B cell (primary cell): ENCODE results near the gene RBM38. TPM values are rescaled to one million over a fixed set of nuclear protein-coding genes. Genes with fewer than 3 reads are reported as not detected.

Source experiments
- ATAC-seq: fragments of 200-7000 bp; cut with Tn5 transposase; one replicate; pipeline ENCODE4 v1.10.0; 2021; ENCODE audit warnings: low read depth, mild to moderate bottlenecking, moderate number of reproducible peaks, moderate library complexity
- CTCF ChIA-PET: fragments of 350-600 bp; sonication (Branson Sonifier 250); formaldehyde crosslinking; loops from one replicate; lab custom pipeline; 2021; ENCODE audit warnings: antibody characterized with exemption, inconsistent platforms; lab: Charles Lee
- POLR2A ChIA-PET: fragments of 350-600 bp; sonication (Branson Sonifier 250); formaldehyde crosslinking; loops from one replicate; lab custom pipeline; 2021; ENCODE audit warnings: antibody characterized with exemption; lab: Charles Lee
- DNase-seq: peaks from one replicate; pipeline ENCODE4 v3.0.0; 2013
- H2AFZ ChIP-seq: 2 replicates; pipeline ENCODE4 v1.6.1; 2012; ENCODE audit warnings: mild to moderate bottlenecking, low read depth, low read length; ENCODE audit not compliant: insufficient read depth, poor library complexity, severe bottlenecking
- H3K27ac ChIP-seq, 2 donors: 1 replicate in 1 of 2; 2 replicates in 1 of 2; pipeline ENCODE4 v1.5.1; 2012 to 2013; ENCODE audit warnings: low read length in 2 of 2, mild to moderate bottlenecking in 2 of 2, moderate library complexity in 1 of 2
- H3K27me3 ChIP-seq, 4 experiments: fragments of 200-600 bp in 1 of 4; sonication (generic) in 1 of 4; replicated peaks in 1 of 4; 1 replicate in 2 of 4; 2 replicates in 2 of 4; pipeline versions ENCODE4 v1.6.1 to v1.7.0; 2013 to 2016; ENCODE audit warnings: low read length in 3 of 4, mild to moderate bottlenecking in 2 of 4, mixed read lengths in 1 of 4, moderate library complexity in 1 of 4; ENCODE audit not compliant: insufficient read depth in 4 of 4, control insufficient read depth in 3 of 4; ENCODE audit errors: control extremely low read depth in 1 of 4
- H3K36me3 ChIP-seq, 2 experiments: replicated peaks in 1 of 2; 1 replicate in 1 of 2; 2 replicates in 1 of 2; pipeline versions ENCODE4 v1.6.1 to v1.7.1; 2013; ENCODE audit warnings: low read length in 1 of 2; ENCODE audit not compliant: insufficient read depth in 2 of 2, control insufficient read depth in 1 of 2; ENCODE audit errors: control extremely low read depth in 1 of 2, extremely low read depth in 1 of 2
- H3K4me1 ChIP-seq, 2 donors: fragments of 200-600 bp in 1 of 2; sonication (generic) in 1 of 2; 1 replicate in 1 of 2; 2 replicates in 1 of 2; pipeline versions ENCODE4 v1.5.1 to v1.6.1; 2013 to 2017; ENCODE audit warnings: low read length in 2 of 2; ENCODE audit not compliant: control insufficient read depth in 2 of 2, insufficient read depth in 2 of 2
- H3K4me2 ChIP-seq: replicated peaks from 2 replicates; pipeline ENCODE3; 2012; ENCODE audit warnings: mild to moderate bottlenecking, low read depth, low read length; ENCODE audit not compliant: poor library complexity, severe bottlenecking
- H3K4me3 ChIP-seq, 5 experiments: fragments of 200-600 bp in 1 of 5; sonication (generic) in 1 of 5; 1 replicate in 3 of 5; 2 replicates in 2 of 5; pipeline versions ENCODE4 v1.5.1 to v1.7.0; 2011 to 2016; ENCODE audit warnings: low read length in 4 of 5, mild to moderate bottlenecking in 4 of 5, low read depth in 2 of 5, control low read depth in 1 of 5, moderate library complexity in 1 of 5; ENCODE audit not compliant: insufficient read depth in 1 of 5; ENCODE audit errors: control extremely low read depth in 1 of 5, extremely low read depth in 1 of 5
- H3K79me2 ChIP-seq: fragments of 200-600 bp; sonication (generic); one replicate; pipeline ENCODE4 v1.6.0; 2016; ENCODE audit warnings: low read length; ENCODE audit not compliant: control insufficient read depth, insufficient read depth
- H3K9ac ChIP-seq: fragments of 200-600 bp; sonication (generic); 2 replicates; pipeline ENCODE4 v1.6.1; 2017; ENCODE audit warnings: mild to moderate bottlenecking, low read length, moderate library complexity
- H3K9me3 ChIP-seq, 3 donors: one replicate each; pipeline versions ENCODE4 v1.6.1 to v1.7.1; 2013; ENCODE audit warnings: low read length in 2 of 3; ENCODE audit not compliant: control insufficient read depth in 2 of 3, insufficient read depth in 1 of 3; ENCODE audit errors: control extremely low read depth in 1 of 3
- H4K20me1 ChIP-seq: 2 replicates; pipeline ENCODE4 v1.6.0; 2012; ENCODE audit warnings: mild to moderate bottlenecking, low read length; ENCODE audit not compliant: insufficient read depth, control insufficient read depth, poor library complexity, severe bottlenecking
- H3K27ac Mint-ChIP-seq: one replicate; pipeline ENCODE4 v1.8.0; 2021; ENCODE audit warnings: mixed read lengths
- H3K27me3 Mint-ChIP-seq: one replicate; pipeline ENCODE4 v1.8.0; 2021; ENCODE audit warnings: mixed read lengths
- H3K4me1 Mint-ChIP-seq: one replicate; pipeline ENCODE4 v1.8.0; 2021; ENCODE audit warnings: mixed read lengths
- H3K4me3 Mint-ChIP-seq: one replicate; pipeline ENCODE4 v1.8.0; 2021; ENCODE audit warnings: mixed read lengths
- H3K9me3 Mint-ChIP-seq: one replicate; pipeline ENCODE4 v1.8.0; 2022; ENCODE audit warnings: mixed read lengths; ENCODE audit not compliant: insufficient read depth
- CTCF ChIP-seq: fragments of 200-600 bp; IDR thresholded peaks from one replicate; pipeline ENCODE4 v1.8.0; 2022; ENCODE audit warnings: antibody characterized with exemption, mild to moderate bottlenecking
- EZH2 ChIP-seq: IDR thresholded peaks from 2 replicates; pipeline ENCODE4 v1.6.1; 2012; ENCODE audit warnings: borderline replicate concordance, low read depth, mild to moderate bottlenecking, moderate library complexity, low read length; ENCODE audit not compliant: insufficient read depth, poor library complexity, severe bottlenecking
- WGBS: methylation state at CpG from one replicate; pipeline ENCODE4 v1.1.5; 2013; ENCODE audit warnings: missing lambda C conversion rate; ENCODE audit not compliant: insufficient coverage; 5-methylcytosine and 5-hydroxymethylcytosine counted together
- intact Hi-C: fragments of 100-400 bp; cut with micrococcal nuclease; formaldehyde crosslinking; loops from one replicate; pipeline ENCODE4 v1.10.0; 2022
- polyA plus RNA-seq: library from polyadenylated mRNA; depleted of rRNA; stranded (reverse); fragments of >200 nt; gene quantifications from 2 replicates; pipeline ENCODE4 v1.2.3, GENCODE V29; 2012
- total RNA-seq, 2 donors: library from RNA; stranded (reverse); fragments of 120-200 nt in 1 of 2; gene quantifications; 1 replicate in 1 of 2; 2 replicates in 1 of 2; pipeline versions ENCODE4 v1.2.3 to v1.2.4, GENCODE V29; 2013 to 2022

The RBM38 gene
- total and polyA plus RNA-seq, 2 donors (not counting 1 experiment from before 2014, with no cell fraction given): 198 to 225 TPM

DNA sequence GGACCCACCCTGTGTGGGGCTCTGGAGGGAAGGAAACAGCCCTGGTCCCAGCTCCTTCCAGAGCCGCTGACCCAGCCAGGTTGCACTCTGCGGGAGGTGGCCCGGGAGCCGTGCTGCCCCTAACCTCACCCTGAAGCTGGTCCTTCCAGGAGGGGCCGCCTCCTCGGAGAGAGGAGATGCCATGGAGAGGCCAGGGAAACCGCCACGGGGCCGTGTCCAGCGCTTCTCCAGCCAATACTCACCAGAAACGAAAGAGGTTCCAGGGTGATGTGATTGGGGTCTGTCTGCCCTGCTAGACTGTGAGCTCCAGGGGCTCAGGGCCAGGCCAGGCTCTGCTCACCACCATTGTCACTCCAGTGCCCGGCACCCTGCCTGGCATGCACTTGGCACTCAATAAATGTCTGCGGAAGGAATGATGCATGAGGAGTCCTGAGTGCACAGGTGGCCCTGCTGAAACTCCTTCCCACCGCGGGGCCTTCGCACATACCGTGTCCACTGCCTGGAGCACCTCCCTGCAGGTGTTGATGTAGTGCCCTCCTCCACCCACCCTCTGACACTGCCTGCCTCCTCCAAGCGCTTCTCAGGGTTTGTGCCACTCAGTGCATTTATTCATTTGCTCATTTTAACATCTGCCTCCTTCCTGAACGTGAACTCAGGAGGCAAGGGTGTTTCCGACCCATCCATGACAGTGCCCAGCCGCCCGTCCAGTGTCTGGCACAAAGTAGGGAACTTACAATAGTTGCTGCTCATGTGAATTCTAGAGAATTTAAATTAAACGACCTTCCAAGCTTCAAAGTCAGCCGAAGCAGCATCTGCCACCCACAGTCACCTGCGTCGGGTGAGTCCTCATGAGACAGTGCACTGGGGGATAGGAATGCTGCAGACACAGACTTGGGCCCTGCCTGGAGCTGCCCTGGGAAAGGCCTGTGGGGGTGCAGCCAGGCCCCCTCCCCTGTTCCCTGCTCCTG, 30.3 kb downstream of the RBM38 start:
- Histone ChIP-seq H3K4me3 (no peak overlapping the region), H2AFZ (no peak overlapping the region), H3K4me1 (peaks cover 32 to 35% of the 10 kb centered on the region in 2 donors), H3K9ac (no peak overlapping the region), H3K27me3 (no peaks in the 10 kb centered on the region), H3K36me3 (no peaks in the 10 kb centered on the region), H3K4me2 (no peak overlapping the region), H3K27ac (no peak overlapping the region), H3K9me3 (peaks cover 0 to 11% (median 0%) of the 10 kb centered on the region in 3 donors), H3K79me2 (no peaks in the 10 kb centered on the region), H4K20me1 (no peaks in the 10 kb centered on the region)
- no peaks in the 10 kb centered on the region for H3K9me3 Mint-ChIP-seq
- no peaks in the 10 kb centered on the region for H3K27me3 Mint-ChIP-seq
- TF ChIP-seq EZH2 (no peak), CTCF (no peak)
- H3K27ac Mint-ChIP-seq: no peak overlapping the region
- intact Hi-C loops: no loop called here
- peaks cover 31% of the 10 kb centered on the region for H3K4me1 Mint-ChIP-seq
- ChIA-PET POLR2A (interaction anchor here (1.3 kb wide), 1 partner anchor 8 kb away, joined by 5 read pairs; no protein-coding TSS in a partner anchor), CTCF (interaction anchor here (1.5 kb wide), 1 partner anchor 14 kb away, joined by 3 read pairs; no protein-coding TSS in a partner anchor)
- 95% methylated on average over 21 of the region's 26 CpGs for WGBS
- ATAC-seq: no peak
- no peak overlapping the region for H3K4me3 Mint-ChIP-seq
- no peak for DNase-seq

DNA sequence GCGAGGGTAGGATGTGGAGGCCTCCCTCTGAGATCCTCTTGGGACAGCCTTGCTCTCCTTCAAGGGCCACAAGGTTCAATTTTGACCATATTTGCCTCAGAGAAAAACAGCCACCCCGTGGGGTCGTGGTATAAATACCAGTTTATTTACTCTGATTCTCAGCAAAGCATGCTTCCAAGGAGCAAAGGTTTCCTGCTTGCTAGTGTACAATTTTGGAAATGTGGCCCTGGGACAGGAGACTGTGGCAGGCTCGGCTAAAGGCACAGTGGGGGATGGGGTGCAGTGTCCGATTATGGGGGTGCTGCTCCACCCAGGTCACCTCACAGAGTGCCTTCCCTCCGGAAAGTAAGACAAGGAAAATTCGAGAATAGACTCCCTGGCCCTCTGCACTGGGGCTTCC, 31.1 kb downstream of the RBM38 start:
- DNase-seq: no peak
- Histone ChIP-seq H3K4me1 (peaks cover 36 to 40% of the 10 kb centered on the region in 2 donors), H3K79me2 (no peaks in the 10 kb centered on the region), H3K4me3 (no peak overlapping the region), H3K27me3 (no peaks in the 10 kb centered on the region), H3K36me3 (no peaks in the 10 kb centered on the region), H3K9me3 (peaks cover 0 to 11% (median 0%) of the 10 kb centered on the region in 3 donors), H2AFZ (no peak overlapping the region), H3K9ac (no peak overlapping the region), H3K27ac (no peak overlapping the region), H4K20me1 (no peaks in the 10 kb centered on the region), H3K4me2 (no peak overlapping the region)
- H3K4me3 Mint-ChIP-seq: no peak overlapping the region
- ATAC-seq: no peak
- no peaks in the 10 kb centered on the region for H3K9me3 Mint-ChIP-seq
- TF ChIP-seq CTCF (no peak), EZH2 (no peak)
- intact Hi-C loops: no loop called here
- ChIA-PET CTCF (interaction anchor here (1.5 kb wide), 2 partner anchors 13 to 28 kb away, joined by 3 read pairs; no protein-coding TSS in a partner anchor), POLR2A (no interaction called here)
- H3K27me3 Mint-ChIP-seq: no peaks in the 10 kb centered on the region
- H3K4me1 Mint-ChIP-seq: peaks cover 38% of the 10 kb centered on the region
- 93% methylated on average over 5 of the region's 7 CpGs for WGBS
- no peak overlapping the region for H3K27ac Mint-ChIP-seq
